Measurements from ENCODE around the gene PRPS1.

PRPS1 gene

DNA sequence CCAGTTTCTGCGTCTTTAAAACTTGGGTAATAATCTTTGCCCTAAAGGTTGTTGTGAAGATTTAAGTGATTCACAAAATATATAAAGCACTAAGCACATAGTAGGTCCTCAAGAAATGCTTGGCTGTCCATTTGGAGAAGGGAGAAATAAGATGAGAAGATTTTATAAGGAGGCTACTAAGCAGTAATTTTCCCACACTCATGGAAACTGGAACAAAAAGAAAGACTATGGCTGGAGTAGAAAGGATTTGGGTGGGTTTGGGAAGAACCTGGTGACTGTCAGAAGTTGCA, 47.0 kb downstream of the PRPS1 start:
- H3K79me2 ChIP-seq = no peaks in the 10 kb centered on the region
- H3K4me2 ChIP-seq (ENCODE audit: low read length) = no peak overlapping the region
- H3K27me3 ChIP-seq (ENCODE audit: control insufficient read depth, insufficient read depth, low read length) = no peaks in the 10 kb centered on the region
- H3K9ac ChIP-seq = no peak overlapping the region
- peak overlapping the region; percentile 81 for H3K27ac ChIP-seq
- H3K9me3 ChIP-seq (ENCODE audit: control insufficient read depth, low read length) = no peaks in the 10 kb centered on the region
- no peaks in the 10 kb centered on the region for H3K4me1 ChIP-seq
- no peak overlapping the region for H2AFZ ChIP-seq
- no peak overlapping the region for H3K4me3 ChIP-seq (ENCODE audit: low read depth, low read length)
- H3K36me3 ChIP-seq (ENCODE audit: control insufficient read depth, insufficient read depth, low read length) = no peaks in the 10 kb centered on the region
- TF ChIP-seq, protein P1, sequence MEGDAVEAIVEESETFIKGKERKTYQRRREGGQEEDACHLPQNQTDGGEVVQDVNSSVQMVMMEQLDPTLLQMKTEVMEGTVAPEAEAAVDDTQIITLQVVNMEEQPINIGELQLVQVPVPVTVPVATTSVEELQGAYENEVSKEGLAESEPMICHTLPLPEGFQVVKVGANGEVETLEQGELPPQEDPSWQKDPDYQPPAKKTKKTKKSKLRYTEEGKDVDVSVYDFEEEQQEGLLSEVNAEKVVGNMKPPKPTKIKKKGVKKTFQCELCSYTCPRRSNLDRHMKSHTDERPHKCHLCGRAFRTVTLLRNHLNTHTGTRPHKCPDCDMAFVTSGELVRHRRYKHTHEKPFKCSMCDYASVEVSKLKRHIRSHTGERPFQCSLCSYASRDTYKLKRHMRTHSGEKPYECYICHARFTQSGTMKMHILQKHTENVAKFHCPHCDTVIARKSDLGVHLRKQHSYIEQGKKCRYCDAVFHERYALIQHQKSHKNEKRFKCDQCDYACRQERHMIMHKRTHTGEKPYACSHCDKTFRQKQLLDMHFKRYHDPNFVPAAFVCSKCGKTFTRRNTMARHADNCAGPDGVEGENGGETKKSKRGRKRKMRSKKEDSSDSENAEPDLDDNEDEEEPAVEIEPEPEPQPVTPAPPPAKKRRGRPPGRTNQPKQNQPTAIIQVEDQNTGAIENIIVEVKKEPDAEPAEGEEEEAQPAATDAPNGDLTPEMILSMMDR (IDR thresholded peaks at IDR 0.05) = no peak

GRCh38 chrX:107675823-107676555, 47.7 kb downstream of the PRPS1 start:
- TF ChIP-seq, protein P1 (IDR thresholded peaks at IDR 0.05) = no peak
- no peaks in the 10 kb centered on the region for H3K79me2 ChIP-seq
- H3K4me1 ChIP-seq = no peaks in the 10 kb centered on the region

DNA sequence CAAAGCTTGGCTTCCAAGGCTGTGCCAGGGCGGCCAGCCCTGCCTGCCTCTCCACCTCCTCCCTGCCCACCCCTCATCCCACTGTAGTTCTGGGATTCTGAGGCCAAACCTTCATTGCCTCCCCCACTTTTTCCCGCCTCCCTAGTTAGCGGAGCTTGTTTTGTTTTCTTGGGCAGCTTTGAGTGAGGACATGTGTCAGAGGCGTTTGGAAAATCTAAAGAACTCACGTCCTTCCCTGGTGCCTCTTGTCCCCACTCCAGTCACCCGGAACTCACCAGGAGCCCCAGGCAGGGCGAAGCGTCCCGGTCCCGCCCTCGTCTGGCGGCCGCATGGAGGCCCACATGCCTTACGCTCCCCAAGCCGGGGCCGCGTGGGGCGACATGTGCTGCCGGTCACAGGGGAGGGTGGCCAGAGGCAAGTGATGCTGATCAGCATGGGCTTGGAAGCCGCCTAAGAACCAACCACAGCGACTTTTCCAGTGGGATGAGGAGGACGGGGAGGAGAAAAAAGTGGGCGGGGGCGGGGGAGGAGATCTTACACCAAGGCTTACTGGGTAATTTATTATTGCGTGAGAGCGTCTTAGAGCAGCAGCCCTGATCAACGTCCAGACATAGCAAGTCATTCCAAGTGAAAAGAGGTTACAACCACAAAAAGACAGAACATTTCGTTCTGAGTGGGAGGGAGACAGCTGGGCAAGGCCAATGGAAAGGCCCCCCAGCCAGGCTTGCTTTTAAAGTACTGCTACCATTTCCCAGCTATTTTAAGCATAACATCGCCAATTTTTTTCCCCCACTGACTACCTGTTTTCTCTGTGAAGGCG, 48.5 kb downstream of the PRPS1 start:
- H3K27me3 ChIP-seq (ENCODE audit: control insufficient read depth, insufficient read depth, low read length) = no peaks in the 10 kb centered on the region
- no peaks in the 10 kb centered on the region for H3K36me3 ChIP-seq (ENCODE audit: control insufficient read depth, insufficient read depth, low read length)
- peak overlapping the region; percentile 42 for H3K4me3 ChIP-seq (ENCODE audit: low read depth, low read length)
- peak overlapping the region; percentile 81 for H3K27ac ChIP-seq
- no peaks in the 10 kb centered on the region for H3K9me3 ChIP-seq (ENCODE audit: control insufficient read depth, low read length)
- no peak overlapping the region for H3K9ac ChIP-seq
- peak overlapping the region; percentile 66 for H2AFZ ChIP-seq
- no peaks in the 10 kb centered on the region for H3K79me2 ChIP-seq
- TF ChIP-seq, protein P1 (IDR thresholded peaks at IDR 0.05) = no peak
- peak overlapping the region; percentile 69 for H3K4me2 ChIP-seq (ENCODE audit: low read length)
- no peaks in the 10 kb centered on the region for H3K4me1 ChIP-seq

More at GRCh38 chrX:107675823-107676555, 47.7 kb downstream of the PRPS1 start:
- Histone ChIP-seq H3K36me3 (ENCODE audit: control insufficient read depth, insufficient read depth, low read length) (no peaks in the 10 kb centered on the region), H3K27me3 (ENCODE audit: control insufficient read depth, insufficient read depth, low read length) (no peaks in the 10 kb centered on the region), H3K4me2 (ENCODE audit: low read length) (peak overlapping the region; percentile 69), H3K4me3 (ENCODE audit: low read depth, low read length) (peak overlapping the region; percentile 42), H3K9me3 (ENCODE audit: control insufficient read depth, low read length) (no peaks in the 10 kb centered on the region), H2AFZ (peak overlapping the region; percentile 66), H3K9ac (no peak overlapping the region), H3K27ac (peak overlapping the region; percentile 81)

DNA sequence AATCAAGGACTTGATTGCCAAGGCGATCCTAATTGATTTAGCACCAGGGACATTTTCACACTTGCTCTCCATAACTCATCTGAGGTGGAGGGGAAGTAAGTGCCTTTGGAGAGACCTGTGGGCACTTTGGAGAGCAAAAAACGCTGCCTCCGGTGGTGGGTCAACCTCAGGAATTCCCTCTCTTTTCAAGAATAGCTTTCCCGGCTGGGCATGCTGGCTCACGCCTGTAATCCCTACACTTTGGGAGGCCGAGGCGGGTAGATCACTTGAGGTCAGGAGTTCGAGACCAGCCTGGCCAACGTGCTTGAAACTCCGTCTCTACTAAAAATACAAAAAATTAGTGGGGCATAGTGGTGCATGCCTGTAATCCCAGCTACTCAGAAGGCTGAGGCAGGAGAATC, 49.2 kb downstream of the PRPS1 start:
- Histone ChIP-seq H3K79me2 (no peaks in the 10 kb centered on the region), H3K9me3 (ENCODE audit: control insufficient read depth, low read length) (no peaks in the 10 kb centered on the region), H3K4me1 (no peaks in the 10 kb centered on the region), H3K27ac (peak overlapping the region; percentile 81), H2AFZ (peak overlapping the region; percentile 66), H3K27me3 (ENCODE audit: control insufficient read depth, insufficient read depth, low read length) (no peaks in the 10 kb centered on the region), H3K4me2 (ENCODE audit: low read length) (peak overlapping the region; percentile 69), H3K9ac (no peak overlapping the region), H3K36me3 (ENCODE audit: control insufficient read depth, insufficient read depth, low read length) (no peaks in the 10 kb centered on the region), H3K4me3 (ENCODE audit: low read depth, low read length) (peak overlapping the region; percentile 42)
- TF ChIP-seq, protein P1 (IDR thresholded peaks at IDR 0.05) = no peak
